Esophagus squamous epithelium (tissue), 4 donors: ENCODE data around the gene ALG9.

Experiments used
- POLR2A ChIP-seq, 4 donors: fragments of 450-650 bp; IDR thresholded peaks; one replicate each; pipeline ENCODE4 v1.6.1; 2017; ENCODE audit warnings: antibody characterized with exemption in 4 of 4, mild to moderate bottlenecking in 4 of 4, moderate library complexity in 3 of 4
- TF ChIP-seq, protein P1 (sequence below), 6 experiments: fragments of 450-650 bp in 4 of 6; fragments of 200-600 bp in 2 of 6; sonication (generic) in 2 of 6; IDR thresholded peaks; one replicate each; pipeline ENCODE4 v1.5.1; 2016 to 2019; ENCODE audit warnings: antibody characterized with exemption in 6 of 6, mild to moderate bottlenecking in 4 of 6, moderate library complexity in 4 of 6

DNA sequence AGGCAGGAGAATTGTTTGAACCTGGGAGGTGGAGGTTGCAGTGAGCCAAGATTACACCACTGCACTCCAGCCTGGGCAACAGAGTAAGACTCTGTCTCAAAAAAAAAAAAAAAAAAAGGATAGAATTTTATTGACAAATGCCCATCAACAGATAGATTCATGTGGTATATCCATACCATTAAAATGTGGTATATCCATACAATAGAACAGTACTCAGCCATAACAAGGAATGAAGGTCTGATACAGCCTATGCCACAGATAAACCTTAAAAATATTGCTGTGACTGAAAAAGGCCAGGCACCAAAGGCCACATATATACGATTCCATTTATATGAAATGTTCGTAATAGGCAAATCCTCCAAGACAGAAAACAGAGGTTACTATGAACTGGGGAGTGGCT is 59.9 kb downstream of the ALG9 start:
- TF ChIP-seq, protein P1, sequence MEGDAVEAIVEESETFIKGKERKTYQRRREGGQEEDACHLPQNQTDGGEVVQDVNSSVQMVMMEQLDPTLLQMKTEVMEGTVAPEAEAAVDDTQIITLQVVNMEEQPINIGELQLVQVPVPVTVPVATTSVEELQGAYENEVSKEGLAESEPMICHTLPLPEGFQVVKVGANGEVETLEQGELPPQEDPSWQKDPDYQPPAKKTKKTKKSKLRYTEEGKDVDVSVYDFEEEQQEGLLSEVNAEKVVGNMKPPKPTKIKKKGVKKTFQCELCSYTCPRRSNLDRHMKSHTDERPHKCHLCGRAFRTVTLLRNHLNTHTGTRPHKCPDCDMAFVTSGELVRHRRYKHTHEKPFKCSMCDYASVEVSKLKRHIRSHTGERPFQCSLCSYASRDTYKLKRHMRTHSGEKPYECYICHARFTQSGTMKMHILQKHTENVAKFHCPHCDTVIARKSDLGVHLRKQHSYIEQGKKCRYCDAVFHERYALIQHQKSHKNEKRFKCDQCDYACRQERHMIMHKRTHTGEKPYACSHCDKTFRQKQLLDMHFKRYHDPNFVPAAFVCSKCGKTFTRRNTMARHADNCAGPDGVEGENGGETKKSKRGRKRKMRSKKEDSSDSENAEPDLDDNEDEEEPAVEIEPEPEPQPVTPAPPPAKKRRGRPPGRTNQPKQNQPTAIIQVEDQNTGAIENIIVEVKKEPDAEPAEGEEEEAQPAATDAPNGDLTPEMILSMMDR (IDR thresholded peaks at IDR 0.05): no peak
- TF ChIP-seq POLR2A (IDR thresholded peaks at IDR 0.05): no peak
